ENCODE data around the gene PAIP2B.

GRCh38 chr2:71153585-71154224, 73.2 kb downstream of the PAIP2B start:
- TF ChIP-seq MAX (IDR thresholded peaks at IDR 0.05; ENCODE audit: low read depth) (no peak), GABPA (IDR thresholded peaks at IDR 0.05; ENCODE audit: low read depth) (no peak), CTCF (IDR thresholded peaks at IDR 0.05) (no peak), SMC3 (IDR thresholded peaks at IDR 0.05; ENCODE audit: low read depth, low read length) (no peak), POLR2AphosphoS5 (IDR thresholded peaks at IDR 0.05; ENCODE audit: low read depth, low read length) (no peak), EP300 (IDR thresholded peaks at IDR 0.05; ENCODE audit: borderline replicate concordance in 1 of 2, low read depth in 1 of 2, low read length in 1 of 2) (no peak), PBX3 (IDR thresholded peaks at IDR 0.05) (no peak), TAF1 (IDR thresholded peaks at IDR 0.05; ENCODE audit: borderline replicate concordance, low read depth, low read length) (no peak), TEAD4 (IDR thresholded peaks at IDR 0.05; ENCODE audit: borderline replicate concordance, insufficient read depth) (no peak), RXRA (IDR thresholded peaks at IDR 0.05; ENCODE audit: borderline replicate concordance, low read depth) (no peak)
